Natural killer cell (primary cell): ENCODE results near the gene PTGER3. TPM values are rescaled to one million over a fixed set of nuclear protein-coding genes. Genes with fewer than 3 reads are reported as not detected.

Source experiments
- ATAC-seq, 3 donors: fragments of 150-1000 bp in 2 of 3; fragments of 200-7000 bp in 1 of 3; cut with Tn5 transposase; 1 replicate in 1 of 3; 2 replicates in 2 of 3; pipeline ENCODE4 v1.10.0; 2021; ENCODE audit warnings: mild to moderate bottlenecking in 2 of 3, moderate library complexity in 2 of 3
- DNase-seq, 2 donors: peaks; one replicate each; pipeline versions ENCODE4 v3.0.0 to v3.0.0-alpha.2; 2013 to 2021; ENCODE audit warnings: mixed read lengths in 1 of 2
- H3K27ac ChIP-seq: one replicate; pipeline ENCODE4 v1.5.1; 2013; ENCODE audit warnings: mild to moderate bottlenecking, low read length
- H3K27me3 ChIP-seq: one replicate; pipeline ENCODE4 v1.6.1; 2013; ENCODE audit warnings: low read length; ENCODE audit not compliant: control insufficient read depth, insufficient read depth
- H3K36me3 ChIP-seq: one replicate; pipeline ENCODE4 v1.6.1; 2013; ENCODE audit warnings: low read length; ENCODE audit not compliant: control insufficient read depth, insufficient read depth
- H3K4me1 ChIP-seq: one replicate; pipeline ENCODE4 v1.6.1; 2013; ENCODE audit warnings: low read length; ENCODE audit not compliant: control insufficient read depth, insufficient read depth
- H3K4me3 ChIP-seq: one replicate; pipeline ENCODE4 v1.5.1; 2013; ENCODE audit warnings: low read length
- H3K9me3 ChIP-seq: one replicate; pipeline ENCODE4 v1.6.1; 2013; ENCODE audit warnings: low read length; ENCODE audit not compliant: control insufficient read depth, insufficient read depth
- H3K27ac Mint-ChIP-seq, 2 donors: one replicate each; pipeline ENCODE4 v1.8.0; 2022; ENCODE audit warnings: mild to moderate bottlenecking in 2 of 2, mixed read lengths in 2 of 2, moderate library complexity in 1 of 2
- H3K27me3 Mint-ChIP-seq, 2 donors: one replicate each; pipeline ENCODE4 v1.8.0; 2022; ENCODE audit warnings: low read depth in 2 of 2, mixed read lengths in 2 of 2
- H3K36me3 Mint-ChIP-seq: one replicate; pipeline ENCODE4 v1.8.0; 2022; ENCODE audit warnings: mixed read lengths
- H3K4me1 Mint-ChIP-seq, 2 donors: one replicate each; pipeline ENCODE4 v1.8.0; 2022; ENCODE audit warnings: mixed read lengths in 2 of 2
- H3K4me3 Mint-ChIP-seq: one replicate; pipeline ENCODE4 v1.8.0; 2022; ENCODE audit warnings: mild to moderate bottlenecking, moderate library complexity, mixed read lengths
- H3K9me3 Mint-ChIP-seq, 2 donors: one replicate each; pipeline ENCODE4 v1.8.0; 2022; ENCODE audit warnings: mixed read lengths in 2 of 2
- WGBS: methylation state at CpG from one replicate; pipeline ENCODE4 v1.1.7; 2013; ENCODE audit warnings: missing lambda C conversion rate; ENCODE audit not compliant: insufficient coverage; 5-methylcytosine and 5-hydroxymethylcytosine counted together
- intact Hi-C: fragments of 100-400 bp; cut with micrococcal nuclease; formaldehyde crosslinking; loops from one replicate; pipeline ENCODE4 v1.14.2; 2022
- total RNA-seq, 4 donors: library from RNA; stranded (reverse); fragments of 120-200 nt in 1 of 4; gene quantifications; one replicate each; pipeline versions ENCODE4 v1.2.3 to v1.2.4, GENCODE V29; 2013 to 2022
- TF ChIP-seq, protein P1 (sequence below): fragments of 200-600 bp; IDR thresholded peaks from one replicate; pipeline ENCODE4 v1.8.0; 2022; ENCODE audit warnings: antibody characterized with exemption

Gene PTGER3
- 10 to 100 TPM in 1 of 3 donors, under 1 TPM in 1, not detected in 1; 0.72 to 21.9 TPM for total RNA-seq
- total RNA-seq (2013), result 0.14 TPM

DNA sequence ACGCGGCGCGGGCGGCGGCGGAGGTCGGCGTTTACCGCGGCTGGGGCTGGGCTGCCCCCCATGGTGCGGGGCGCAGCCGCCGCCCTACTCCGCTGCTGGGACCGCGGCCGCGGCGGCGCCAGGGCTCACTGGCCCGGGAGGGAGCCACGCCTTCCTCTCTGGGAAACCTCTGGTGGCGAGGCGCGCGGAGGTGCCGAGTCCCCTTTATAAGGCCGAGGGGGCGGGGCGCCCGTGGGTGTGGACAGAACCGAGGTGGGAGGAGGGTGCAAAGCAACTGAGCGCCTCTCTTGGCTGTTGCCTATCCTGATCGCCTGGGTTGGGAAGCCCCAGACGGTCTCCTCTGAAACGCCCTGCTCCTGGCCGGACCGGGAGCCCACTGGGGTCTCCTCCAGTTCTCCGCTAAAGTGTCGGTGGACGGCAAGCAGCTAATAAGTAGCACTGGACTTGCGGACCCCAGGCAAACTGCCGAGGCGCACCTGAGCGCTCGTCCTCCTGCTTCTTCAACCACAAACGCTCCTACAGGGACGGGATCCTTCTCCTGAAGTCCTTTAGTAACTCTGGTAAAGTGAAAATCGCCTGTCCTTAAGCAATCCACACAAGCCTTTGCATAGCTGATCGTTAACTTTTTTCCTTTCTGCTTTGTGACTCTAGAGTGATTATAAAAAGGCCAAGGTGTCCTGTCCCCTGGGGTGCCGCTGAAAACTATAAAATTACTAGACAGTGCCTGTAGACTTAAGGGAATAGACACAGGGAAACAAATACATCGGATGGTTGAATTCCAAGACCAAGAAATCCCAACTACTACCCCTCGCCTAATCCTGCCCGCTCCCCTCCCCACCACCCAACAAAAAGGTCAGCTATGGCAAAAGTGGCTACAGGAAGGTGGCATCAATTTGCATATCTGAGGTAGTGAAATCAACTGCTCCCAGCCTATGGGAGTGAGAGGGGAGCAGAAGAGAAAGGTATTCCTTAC is at the start of gene PTGER3:
TSS of gene PTGER3 (minus strand) at position 182 of the 973 bp plus-strand sequence. CDS start 239 bp downstream, outside the sequence.
- DNase-seq (peak; percentile 17 to 49), ATAC-seq (peak; percentile 37 to 54 (median 51))
- Histone ChIP-seq H3K9me3 (no peaks in the 10 kb centered on the region), H3K4me1 (peaks cover 18% of the 10 kb centered on the region), H3K27ac (no peak within 1 kb of the TSS), H3K4me3 (peak within 1 kb of the TSS; percentile 36), H3K27me3 (peaks cover 43% of the 10 kb centered on the region), H3K36me3 (no peaks in the 10 kb centered on the region)
- peak within 1 kb of the TSS; percentile 81 for H3K4me3 Mint-ChIP-seq
- peaks cover 37 to 53% of the 10 kb centered on the region in 2 donors for H3K27me3 Mint-ChIP-seq
- peaks cover 15 to 17% of the 10 kb centered on the region in 2 donors for H3K4me1 Mint-ChIP-seq
- TF ChIP-seq, protein P1, sequence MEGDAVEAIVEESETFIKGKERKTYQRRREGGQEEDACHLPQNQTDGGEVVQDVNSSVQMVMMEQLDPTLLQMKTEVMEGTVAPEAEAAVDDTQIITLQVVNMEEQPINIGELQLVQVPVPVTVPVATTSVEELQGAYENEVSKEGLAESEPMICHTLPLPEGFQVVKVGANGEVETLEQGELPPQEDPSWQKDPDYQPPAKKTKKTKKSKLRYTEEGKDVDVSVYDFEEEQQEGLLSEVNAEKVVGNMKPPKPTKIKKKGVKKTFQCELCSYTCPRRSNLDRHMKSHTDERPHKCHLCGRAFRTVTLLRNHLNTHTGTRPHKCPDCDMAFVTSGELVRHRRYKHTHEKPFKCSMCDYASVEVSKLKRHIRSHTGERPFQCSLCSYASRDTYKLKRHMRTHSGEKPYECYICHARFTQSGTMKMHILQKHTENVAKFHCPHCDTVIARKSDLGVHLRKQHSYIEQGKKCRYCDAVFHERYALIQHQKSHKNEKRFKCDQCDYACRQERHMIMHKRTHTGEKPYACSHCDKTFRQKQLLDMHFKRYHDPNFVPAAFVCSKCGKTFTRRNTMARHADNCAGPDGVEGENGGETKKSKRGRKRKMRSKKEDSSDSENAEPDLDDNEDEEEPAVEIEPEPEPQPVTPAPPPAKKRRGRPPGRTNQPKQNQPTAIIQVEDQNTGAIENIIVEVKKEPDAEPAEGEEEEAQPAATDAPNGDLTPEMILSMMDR, result no peak
- 7% methylated on average over 54 of the region's 56 CpGs for WGBS
- no peak within 1 kb of the TSS for H3K27ac Mint-ChIP-seq
- intact Hi-C loops, result no loop called here
- H3K36me3 Mint-ChIP-seq, result no peaks in the 10 kb centered on the region
- no peaks in the 10 kb centered on the region for H3K9me3 Mint-ChIP-seq

DNA sequence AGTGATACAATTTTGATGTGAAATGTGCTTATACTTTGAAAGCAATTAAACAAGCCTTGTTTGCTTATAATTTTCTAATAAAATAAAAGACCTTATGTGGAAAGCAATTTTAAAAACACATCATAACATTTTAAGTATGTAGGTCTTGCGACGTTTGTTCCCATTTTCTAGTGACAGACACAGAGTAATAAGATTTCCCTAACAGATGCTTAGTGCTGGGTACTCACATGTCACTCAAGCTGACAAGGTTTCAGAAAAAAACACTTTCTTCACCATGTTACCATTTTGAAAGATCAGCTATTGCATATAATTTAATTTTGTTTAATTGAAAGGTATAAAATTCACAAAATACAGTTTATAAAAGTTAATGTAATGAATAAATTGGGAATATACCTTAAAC is 47.3 kb upstream of the PTGER3 start:
- Histone ChIP-seq H3K27me3 (peaks cover 3% of the 10 kb centered on the region), H3K9me3 (no peaks in the 10 kb centered on the region), H3K36me3 (no peaks in the 10 kb centered on the region), H3K4me3 (no peak overlapping the region), H3K4me1 (no peaks in the 10 kb centered on the region), H3K27ac (no peak overlapping the region)
- H3K36me3 Mint-ChIP-seq, result no peaks in the 10 kb centered on the region
- H3K27me3 Mint-ChIP-seq, result peaks cover 12 to 25% of the 10 kb centered on the region in 2 donors
- WGBS, result 100% methylated on average over 2 of the region's 2 CpGs
- no peak overlapping the region for H3K27ac Mint-ChIP-seq
- intact Hi-C loops, result no loop called here
- DNase-seq, result no peak
- no peak overlapping the region for H3K4me3 Mint-ChIP-seq
- ATAC-seq, result no peak
- TF ChIP-seq, protein P1, result no peak
- no peaks in the 10 kb centered on the region for H3K4me1 Mint-ChIP-seq
- H3K9me3 Mint-ChIP-seq, result no peaks in the 10 kb centered on the region

- Mint-ChIP-seq H3K27ac (no peak overlapping the region), H3K9me3 (no peaks in the 10 kb centered on the region), H3K4me3 (no peak overlapping the region), H3K27me3 (peaks cover 10 to 15% of the 10 kb centered on the region in 2 donors), H3K36me3 (no peaks in the 10 kb centered on the region), H3K4me1 (no peaks in the 10 kb centered on the region)
- H3K4me3 ChIP-seq, result no peak overlapping the region
- intact Hi-C loops, result no loop called here
- no peaks in the 10 kb centered on the region for H3K27me3 ChIP-seq
- no peaks in the 10 kb centered on the region for H3K36me3 ChIP-seq
- WGBS, result no CpG with 5 or more reads among the region's 1 CpG
- no peak for DNase-seq
- H3K4me1 ChIP-seq, result no peaks in the 10 kb centered on the region
- ATAC-seq, result no peak
- no peak overlapping the region for H3K27ac ChIP-seq
- TF ChIP-seq, protein P1, result no peak
- no peaks in the 10 kb centered on the region for H3K9me3 ChIP-seq
Observed at GRCh38 chr1:71093938-71094337, 46.3 kb upstream of the PTGER3 start.
